ENCODE results near the gene REEP6.
"Not testable (repeated sequence)": the region's sequence is repeated elsewhere in the genome, so short reads cannot be mapped to it uniquely, and the experiment has no call there.

REEP6 gene

DNA sequence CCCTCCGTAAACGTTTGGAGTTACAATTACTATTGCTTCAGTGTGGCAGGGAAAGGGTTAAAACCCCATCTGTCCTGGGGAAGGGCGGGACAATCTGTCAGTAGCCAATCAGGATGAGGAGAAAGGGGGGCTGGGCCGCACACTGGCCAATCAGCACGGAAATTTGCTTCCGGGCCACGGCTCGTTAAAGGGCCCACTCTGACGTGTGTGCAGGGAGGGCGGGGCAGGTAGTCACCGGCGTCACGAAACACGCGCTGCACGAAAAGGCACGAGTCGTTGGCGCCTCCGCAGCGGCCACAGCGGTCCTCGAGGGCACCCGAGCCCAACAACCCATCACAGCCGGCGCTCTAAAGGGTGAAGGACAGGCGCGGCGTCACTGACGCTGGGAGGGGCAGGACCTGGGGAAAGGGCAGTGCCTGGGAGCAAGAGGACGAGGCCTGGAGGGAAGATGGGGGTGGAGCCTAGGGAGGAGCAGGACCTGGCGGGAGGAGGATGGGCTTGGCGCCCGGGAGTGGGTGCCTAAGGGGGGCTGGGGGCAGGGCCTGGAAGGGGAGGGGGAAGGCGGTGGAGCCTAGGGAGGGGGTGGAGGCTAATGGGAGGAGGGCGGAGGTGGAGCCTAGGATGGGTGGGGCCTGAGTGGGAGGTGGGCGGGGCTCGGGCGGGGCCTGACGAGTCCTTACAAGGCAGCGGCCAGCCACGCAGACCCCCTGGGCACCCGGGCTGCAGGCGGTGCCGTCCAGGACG is 17.0 kb downstream of the REEP6 start:
- DNase-seq (ENCODE audit: low spot score) = peak; percentile 100

DNA sequence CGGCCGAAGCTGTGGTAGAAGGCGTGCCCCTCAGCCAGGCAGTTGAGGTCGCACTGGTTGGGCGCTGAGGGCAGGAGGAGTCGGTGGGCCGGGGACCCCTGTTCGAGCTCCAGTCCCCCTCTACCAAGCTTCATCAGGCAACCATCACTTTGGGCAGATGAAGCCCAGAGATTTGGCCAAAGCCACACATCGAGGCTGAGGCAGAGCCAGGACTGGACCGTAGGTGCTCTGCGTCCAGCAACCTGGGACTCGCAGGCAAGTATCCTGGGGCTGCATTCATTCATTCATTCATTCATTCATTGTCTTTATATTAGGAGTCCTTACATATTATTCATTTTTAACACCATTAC is 17.5 kb downstream of the REEP6 start:
- no peak for DNase-seq (ENCODE audit: low spot score)

DNA sequence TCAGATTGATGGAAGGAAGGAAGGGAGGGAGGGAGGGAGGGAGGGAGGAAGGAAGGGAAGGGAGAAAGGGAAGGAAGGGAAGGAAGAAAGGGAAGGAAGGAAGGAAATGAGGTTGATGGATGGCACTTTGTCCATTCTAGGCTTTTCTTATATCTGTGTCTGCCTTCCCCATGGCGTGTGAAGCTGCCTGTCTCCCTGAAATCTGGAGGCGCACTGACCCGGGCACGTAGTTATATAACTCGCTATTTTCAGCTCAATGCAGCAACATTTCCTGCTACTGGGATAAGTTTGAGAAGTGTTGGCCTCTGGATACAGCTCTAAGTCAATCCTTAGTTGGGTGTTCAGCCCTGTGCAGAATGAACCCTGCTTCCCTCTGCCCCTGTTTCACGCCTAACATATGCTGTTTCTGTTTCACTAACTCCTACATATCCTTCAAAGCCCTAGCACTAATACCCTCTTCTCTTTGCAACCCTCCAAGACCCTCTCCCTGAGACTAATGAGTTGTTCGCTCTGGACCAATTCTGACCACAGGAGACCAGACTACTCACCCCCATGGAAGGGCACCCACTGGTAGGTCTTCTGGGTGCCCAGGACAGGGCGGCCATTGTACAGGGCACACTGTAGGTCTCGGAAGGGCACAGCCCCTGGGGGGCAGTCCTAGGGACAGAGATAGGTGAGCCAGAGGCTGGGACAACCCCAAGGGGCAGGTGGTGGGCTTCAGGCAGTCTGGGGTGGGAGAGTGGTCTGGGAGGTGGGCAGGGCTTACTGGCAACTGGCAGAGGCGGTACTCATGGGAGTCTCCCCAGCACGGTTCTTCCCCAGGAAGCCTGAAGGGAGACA is 18.8 kb downstream of the REEP6 start:
- DNase-seq (ENCODE audit: low spot score) = no peak

DNA sequence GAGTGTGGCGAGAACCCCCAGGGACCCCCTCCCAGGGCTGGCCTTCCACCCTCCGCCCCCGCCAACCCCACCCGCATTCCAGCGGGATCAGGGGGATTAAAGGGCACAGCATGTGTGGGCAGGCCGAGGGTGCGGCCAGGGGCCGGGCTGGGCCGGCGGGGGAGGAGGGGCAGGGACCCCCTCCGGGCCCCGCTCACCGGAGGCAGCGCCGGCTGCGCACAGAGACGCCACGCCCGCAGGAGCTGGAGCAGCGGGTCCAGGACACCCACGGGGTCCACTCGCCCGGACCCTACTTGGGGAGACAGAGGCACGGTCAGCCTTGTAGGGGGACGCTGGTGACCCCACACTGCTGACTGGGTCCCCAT is 19.4 kb downstream of the REEP6 start:
- no peak for DNase-seq (ENCODE audit: low spot score)

GRCh38 chr19:1510807-1511206 is 19.8 kb downstream of the REEP6 start:
- no peak for DNase-seq (ENCODE audit: low spot score)

GRCh38 chr19:1511318-1512317 is 20.6 kb downstream of the REEP6 start:
- DNase-seq (ENCODE audit: low spot score) = no peak

GRCh38 chr19:1512671-1513498 is 21.9 kb downstream of the REEP6 start, which contains the start of gene ADAMTSL5:
Gene ADAMTSL5 (minus strand): TSS chr19:1513019. CDS start chr19:1510943, 2,076 bp downstream.
- peak; percentile 93 for DNase-seq (ENCODE audit: low spot score)

DNA sequence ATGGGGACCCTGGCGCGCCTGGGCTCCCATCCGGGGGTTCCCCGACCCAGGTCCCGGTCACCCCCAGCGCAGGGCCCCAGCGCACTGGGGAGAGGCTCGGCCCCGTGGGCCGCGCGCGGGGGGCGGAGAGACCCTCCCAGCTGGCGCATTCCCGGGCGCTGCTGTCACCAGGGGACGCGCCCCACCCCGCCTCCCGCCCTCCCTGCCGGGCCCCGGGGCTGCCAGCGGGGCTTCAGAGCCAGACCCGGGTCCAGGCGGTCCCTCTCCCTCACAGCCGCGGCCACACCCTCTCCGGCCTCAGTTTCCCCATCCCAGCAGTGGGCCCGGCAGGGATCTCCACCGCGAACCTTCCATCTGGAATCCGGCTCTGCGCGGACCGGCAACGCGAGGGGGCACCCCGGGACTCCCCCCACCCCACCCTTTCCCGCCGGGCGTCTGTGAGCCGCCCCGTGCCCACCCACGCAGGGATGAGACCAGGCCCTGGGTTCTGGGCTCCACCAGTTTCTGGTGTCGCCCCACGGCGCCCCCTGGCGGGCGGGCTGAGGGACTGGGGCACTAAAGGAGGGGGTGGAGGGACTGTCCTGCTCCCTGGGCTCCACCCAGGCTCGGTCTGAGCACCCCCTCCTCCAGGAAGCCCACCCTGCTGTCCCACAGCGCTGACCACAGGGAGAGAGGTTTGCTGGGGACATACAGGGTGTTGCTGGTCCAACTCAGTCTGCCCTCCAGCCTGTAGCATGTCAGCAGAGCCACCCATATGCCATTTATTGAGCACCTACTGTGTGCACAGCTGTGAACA is 22.7 kb downstream of the REEP6 start:
- DNase-seq (ENCODE audit: low spot score) = peak; percentile 89

GRCh38 chr19:1514295-1514661 is 23.3 kb downstream of the REEP6 start:
- no peak for DNase-seq (ENCODE audit: low spot score)

DNA sequence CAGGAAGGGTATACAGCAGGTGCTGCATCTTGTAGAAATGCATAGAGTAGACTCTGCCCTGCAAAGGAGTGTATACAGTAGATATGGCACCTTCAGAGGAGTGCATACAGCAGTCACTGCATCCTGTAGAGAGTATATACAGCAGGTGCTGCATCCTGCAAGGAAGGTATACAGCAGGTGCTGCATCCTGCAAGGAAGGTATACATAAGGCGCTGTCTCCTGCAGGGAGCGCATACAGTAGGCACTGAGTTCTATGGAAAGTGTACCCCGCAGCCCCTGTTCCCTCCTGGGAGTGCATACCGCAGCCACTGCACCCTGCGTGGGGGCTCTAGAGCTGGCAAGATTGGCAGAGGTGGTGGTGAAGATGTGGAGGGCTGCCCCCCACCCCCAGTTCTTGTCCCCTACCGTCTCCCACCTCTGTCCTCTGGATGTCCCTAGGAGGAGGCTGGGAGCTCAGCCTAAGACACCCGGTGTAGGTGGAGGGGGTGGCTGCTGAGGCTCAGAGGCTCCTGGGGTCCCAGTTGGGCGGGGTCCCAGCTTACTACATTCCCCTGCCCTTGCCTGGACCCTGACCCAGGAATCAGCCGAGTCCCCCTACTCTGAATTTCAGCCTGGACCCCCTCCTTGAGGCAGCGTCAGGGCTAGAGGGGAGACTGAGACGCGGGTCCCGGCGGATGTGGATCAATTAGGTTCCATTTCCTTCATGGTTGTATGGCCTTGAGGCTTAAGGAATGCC is 24.2 kb downstream of the REEP6 start:
- DNase-seq (ENCODE audit: low spot score) = no peak

- DNase-seq (ENCODE audit: low spot score) = no peak
Measured at GRCh38 chr19:1516395-1516753, 25.4 kb downstream of the REEP6 start.

GRCh38 chr19:1518471-1518870 is 27.5 kb downstream of the REEP6 start:
- no peak for DNase-seq (ENCODE audit: low spot score)

- DNase-seq (ENCODE audit: low spot score) = not testable (repeated sequence)
Measured at GRCh38 chr19:1519802-1520201, 28.8 kb downstream of the REEP6 start.

- no peak for DNase-seq (ENCODE audit: low spot score)
Measured at GRCh38 chr19:1520203-1520780, 29.3 kb downstream of the REEP6 start.

GRCh38 chr19:1521636-1522035 is 30.7 kb downstream of the REEP6 start:
- no peak for DNase-seq (ENCODE audit: low spot score)

- DNase-seq (ENCODE audit: low spot score) = no peak
Measured at GRCh38 chr19:1522061-1522460, 31.1 kb downstream of the REEP6 start.

DNA sequence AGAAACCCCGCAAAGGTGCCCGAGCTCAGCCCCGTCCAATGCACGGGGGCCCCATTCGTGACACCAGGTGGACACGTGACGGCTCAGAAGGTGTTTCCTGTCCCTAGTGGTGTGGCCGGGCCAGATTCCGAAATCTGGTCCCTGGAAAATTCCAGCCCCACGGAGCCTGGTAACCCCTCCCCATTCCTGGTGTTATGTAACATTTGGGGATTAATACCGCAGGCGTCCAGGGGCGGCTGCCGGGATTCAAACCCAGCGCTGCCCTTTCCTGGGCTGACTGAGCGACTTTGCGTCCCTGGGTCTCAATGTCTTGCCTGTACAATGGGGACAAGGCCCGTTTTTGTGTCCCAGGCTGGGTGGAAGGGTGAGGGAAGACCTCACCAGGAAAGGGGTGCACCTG is 31.9 kb downstream of the REEP6 start:
- DNase-seq (ENCODE audit: low spot score) = no peak

- DNase-seq (ENCODE audit: low spot score) = no peak
Measured at GRCh38 chr19:1523412-1524286, 32.7 kb downstream of the REEP6 start, which contains the start of gene PLK5. Gene PLK5 (plus strand): TSS chr19:1524077. CDS start chr19:1526997, 2,920 bp downstream.
